NCI-H2171 (cell line): ENCODE data around the gene MDC1.
"Not testable (repeated sequence)": the region's sequence is repeated elsewhere in the genome, so short reads cannot be mapped to it uniquely, and the experiment has no call there.

Experiments
- DNase-seq: peaks from one replicate; lab custom pipeline; 2025; lab: John Stamatoyannopoulos, UW

Gene MDC1

GRCh38 chr6:30717129-30717844 is at the start of gene MDC1:
MDC1 (minus strand) TSS chr6:30717281; CDS start chr6:30715175, 2,106 bp downstream.
- DNase-seq, result peak; percentile 99

- no peak for DNase-seq
Measured at GRCh38 chr6:30766461-30767157, 49.5 kb upstream of the MDC1 start.

GRCh38 chr6:30765495-30765894 is 48.4 kb upstream of the MDC1 start:
- DNase-seq, result not testable (repeated sequence)

GRCh38 chr6:30764490-30765043 is 47.5 kb upstream of the MDC1 start:
- DNase-seq, result not testable (repeated sequence)

DNA sequence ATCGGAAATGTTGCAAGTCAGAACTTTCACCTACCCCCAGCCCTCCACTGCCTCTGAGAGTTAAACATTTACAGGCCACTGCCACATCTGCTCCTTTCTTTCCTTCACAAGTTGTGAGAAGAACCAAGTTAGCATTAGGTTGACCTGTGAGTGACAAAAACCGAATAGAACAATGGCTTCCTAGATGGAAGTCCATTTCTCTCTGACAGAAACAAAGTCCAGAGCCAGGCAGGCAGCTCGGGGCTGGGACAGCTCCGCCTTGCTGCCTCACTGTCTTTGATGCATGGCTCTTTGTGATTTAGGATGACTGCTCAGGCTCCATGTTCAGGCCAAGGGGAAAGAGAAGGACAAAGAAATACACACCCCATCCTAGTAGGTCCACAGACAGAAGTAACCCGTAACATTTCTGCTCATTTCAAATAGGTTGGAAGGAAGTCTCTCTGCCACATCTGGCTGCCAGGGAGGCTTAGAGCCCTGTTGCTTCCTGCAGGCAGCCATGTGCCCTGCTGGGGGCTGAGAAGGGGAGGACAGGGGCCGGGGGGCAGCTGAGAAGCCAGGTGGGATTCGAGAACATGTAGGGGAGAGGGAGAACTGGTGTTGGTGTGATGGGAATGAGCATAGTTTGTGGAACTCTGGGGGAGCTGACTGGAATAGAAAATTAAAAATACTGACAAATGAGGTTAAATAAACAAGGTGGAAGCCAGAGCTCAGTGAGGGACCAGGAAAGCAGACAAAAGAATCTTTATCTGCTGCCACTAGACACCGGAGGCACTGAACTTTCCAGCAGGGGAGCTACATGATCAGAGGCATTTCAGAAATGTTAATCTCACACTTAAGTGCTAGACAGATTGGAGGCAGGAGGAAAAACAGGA is 46.8 kb upstream of the MDC1 start:
- no peak for DNase-seq

DNA sequence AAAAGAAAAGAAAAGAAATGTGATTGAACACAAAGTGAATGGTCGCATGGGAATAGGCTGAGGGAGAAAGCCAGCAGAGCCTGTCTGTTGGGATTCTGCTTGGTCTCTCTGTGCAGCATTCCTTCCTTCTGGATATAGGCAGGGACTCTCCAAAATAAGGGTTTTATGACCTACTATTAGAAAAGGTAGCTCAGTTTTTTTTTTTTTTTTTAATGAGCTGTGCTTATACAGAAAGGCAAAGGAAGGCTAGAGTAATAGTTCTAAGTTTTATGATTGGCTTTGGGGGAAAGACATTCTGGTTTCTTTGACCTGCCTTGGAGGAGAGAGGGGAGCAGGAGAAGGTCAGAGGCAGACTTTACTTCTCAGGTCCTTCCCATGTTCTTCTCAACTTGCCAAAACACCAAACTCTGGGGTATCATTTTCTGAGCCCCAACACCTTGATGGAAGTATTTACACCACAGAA is 46.1 kb upstream of the MDC1 start:
- DNase-seq, result no peak

DNA sequence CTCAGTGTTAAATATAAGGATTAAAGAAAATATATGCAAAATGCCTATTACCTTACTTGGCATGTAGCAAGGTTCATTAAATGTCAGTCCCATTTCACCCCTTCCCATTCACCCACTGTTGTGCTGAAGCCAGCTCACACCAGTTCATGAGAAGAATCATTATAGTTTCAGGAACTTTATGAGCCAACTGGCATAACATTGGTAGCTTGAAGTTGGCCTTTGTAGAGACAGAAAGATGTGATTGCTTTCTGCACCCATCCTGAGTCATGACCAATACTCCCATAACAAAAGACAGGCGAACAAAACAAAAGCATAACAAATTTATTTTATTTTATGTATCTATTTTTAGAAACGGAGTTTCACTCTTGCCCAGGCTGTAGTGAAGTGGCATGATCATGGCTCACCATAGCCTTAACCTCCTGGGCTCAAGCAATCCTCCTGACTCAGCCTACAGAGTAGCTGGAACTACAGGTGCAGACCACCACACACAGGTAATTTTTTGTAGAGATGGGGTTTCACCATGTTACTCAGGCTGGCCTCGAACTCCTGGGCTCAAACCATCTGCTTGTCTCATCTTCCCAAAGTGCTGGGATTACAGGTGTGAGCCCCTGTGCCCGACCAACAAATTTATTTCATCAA is 44.8 kb upstream of the MDC1 start:
- DNase-seq, result no peak

DNA sequence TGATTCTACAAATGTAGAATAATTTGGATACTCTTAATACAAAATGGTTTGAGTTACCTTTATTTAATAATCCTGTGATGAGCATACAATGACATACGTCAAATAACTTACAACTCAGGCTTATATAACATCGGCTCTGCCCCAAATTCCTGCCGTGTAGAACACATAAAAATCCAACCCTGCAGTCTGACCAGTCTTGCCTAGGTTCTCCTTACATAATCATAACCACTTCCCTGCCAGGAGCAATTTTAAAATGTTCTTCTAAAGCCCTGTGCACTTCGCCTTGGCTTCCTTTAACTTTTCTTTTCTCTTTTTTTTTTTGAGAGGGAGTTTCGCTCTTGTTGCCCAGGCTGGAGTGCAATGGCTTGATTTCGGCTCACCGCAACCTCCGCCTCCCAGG is 43.5 kb upstream of the MDC1 start:
- DNase-seq, result no peak

- DNase-seq, result no peak
Measured at GRCh38 chr6:30759575-30760239, 42.6 kb upstream of the MDC1 start.

- DNase-seq, result no peak
Measured at GRCh38 chr6:30757261-30757904, 40.3 kb upstream of the MDC1 start.

DNA sequence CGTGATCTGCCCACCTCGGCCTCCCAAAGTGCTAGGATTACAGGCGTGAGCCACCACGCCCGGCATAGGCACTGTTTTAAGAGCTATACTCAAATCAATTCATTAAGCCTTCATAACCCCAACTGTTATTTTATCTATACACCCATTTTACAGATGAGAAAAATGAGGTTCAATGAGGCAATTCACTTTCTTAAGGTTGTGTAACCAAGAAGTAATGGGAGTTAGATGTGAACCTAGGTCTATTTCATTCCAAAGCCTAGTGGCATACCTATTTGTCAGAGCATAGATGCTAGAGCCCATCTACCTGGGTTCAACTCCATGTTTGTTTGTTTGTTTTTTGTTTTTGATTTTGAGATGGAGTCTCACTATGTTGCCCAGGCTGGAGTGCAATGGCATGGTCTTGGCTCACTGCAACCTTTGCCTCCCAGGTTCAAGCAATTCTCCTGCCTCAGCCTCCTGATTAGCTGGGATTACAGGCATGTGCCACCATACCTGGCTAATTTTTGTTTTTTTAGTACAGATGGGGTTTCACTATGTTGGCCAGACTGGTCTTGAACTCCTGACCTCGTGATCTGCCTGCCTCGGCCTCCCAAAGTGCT is 39.4 kb upstream of the MDC1 start:
- not testable (repeated sequence) for DNase-seq

DNA sequence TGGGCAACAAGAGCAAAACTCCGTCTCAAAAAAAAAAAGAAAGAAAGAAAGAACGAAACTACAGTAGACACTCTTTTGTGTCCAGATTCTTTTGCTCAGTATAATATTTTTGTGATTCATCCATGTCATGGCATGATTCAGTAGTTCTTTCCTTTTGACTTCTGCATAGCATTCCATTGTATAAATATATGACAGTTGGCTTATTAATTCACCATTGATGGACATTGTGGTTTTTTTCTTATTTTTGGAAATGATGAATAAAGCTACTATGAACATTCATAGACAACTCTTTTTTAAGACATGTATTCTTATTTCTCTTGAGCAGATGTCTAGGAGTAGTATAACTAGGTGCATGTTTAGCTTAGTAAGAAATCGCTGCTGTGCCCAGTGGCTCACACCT is 37.5 kb upstream of the MDC1 start:
- DNase-seq, result no peak

- DNase-seq, result no peak
Measured at GRCh38 chr6:30752157-30752927, 35.3 kb upstream of the MDC1 start.

- DNase-seq, result no peak
Measured at GRCh38 chr6:30750379-30750668, 33.2 kb upstream of the MDC1 start.

GRCh38 chr6:30749554-30750378 is 32.7 kb upstream of the MDC1 start:
- DNase-seq, result no peak

- DNase-seq, result no peak
Measured at GRCh38 chr6:30748851-30749540, 31.9 kb upstream of the MDC1 start.

- DNase-seq, result no peak
Measured at GRCh38 chr6:30747902-30748769, 31.1 kb upstream of the MDC1 start.
